Panc1 (cell line): ENCODE results near the gene CLPX. TPM values are rescaled to one million over a fixed set of nuclear protein-coding genes. Genes with fewer than 3 reads are reported as not detected.

Source experiments
- ATAC-seq: fragments of 200-7000 bp; cut with Tn5 transposase; 2 replicates; pipeline ENCODE4 v1.9.1; 2020; ENCODE audit warnings: mild to moderate bottlenecking, moderate library complexity
- BruUV-seq: library from RNA; stranded (reverse); fragments of 400-500 nt; replicated peaks from 2 replicates; lab custom pipeline; 2021; lab: Mats Ljungman, UMichigan
- CTCF ChIA-PET: fragments of 300-600 bp; sonication (Branson Sonifier 250); formaldehyde crosslinking; loops from one replicate; lab custom pipeline; 2022; ENCODE audit warnings: antibody characterized with exemption; lab: Charles Lee
- POLR2A ChIA-PET: fragments of 300-600 bp; sonication (Branson Sonifier 250); formaldehyde crosslinking; loops from one replicate; lab custom pipeline; 2022; ENCODE audit warnings: antibody characterized with exemption; lab: Charles Lee
- DNase-seq: peaks from one replicate; pipeline ENCODE4 v3.0.0-alpha.2; 2010; ENCODE audit warnings: low read depth, low spot score
- H3K27ac ChIP-seq: 2 replicates; pipeline ENCODE4 v1.5.1; 2011; ENCODE audit warnings: mild to moderate bottlenecking, low read length, inconsistent platforms
- H3K27me3 ChIP-seq: fragments of 200-500 bp; sonication (Bioruptor generic); 2 replicates; pipeline ENCODE4 v1.6.0; 2014; ENCODE audit warnings: low read length, inconsistent platforms; ENCODE audit not compliant: control insufficient read depth, insufficient read depth
- H3K36me3 ChIP-seq: fragments of 200-500 bp; sonication (Bioruptor generic); 2 replicates; pipeline ENCODE4 v1.5.1; 2014; ENCODE audit warnings: inconsistent platforms, mild to moderate bottlenecking, low read length, moderate library complexity; ENCODE audit not compliant: control insufficient read depth, insufficient read depth
- H3K4me1 ChIP-seq: 2 replicates; pipeline ENCODE4 v1.5.1; 2011; ENCODE audit warnings: inconsistent platforms, mild to moderate bottlenecking, low read length, moderate library complexity; ENCODE audit not compliant: control insufficient read depth, insufficient read depth
- H3K4me3 ChIP-seq, 2 experiments: 2 replicates each; pipeline ENCODE4 v1.5.1; 2011 to 2012; ENCODE audit warnings: low read depth in 2 of 2, low read length in 2 of 2, mild to moderate bottlenecking in 2 of 2, inconsistent platforms in 1 of 2, moderate library complexity in 1 of 2
- H3K9me3 ChIP-seq: fragments of 200-500 bp; sonication (Bioruptor generic); 2 replicates; pipeline ENCODE4 v1.5.1; 2014; ENCODE audit warnings: low read depth, mild to moderate bottlenecking, inconsistent platforms, low read length, moderate library complexity; ENCODE audit not compliant: control insufficient read depth, insufficient read depth
- POLR2AphosphoS5 ChIP-seq: IDR thresholded peaks from 2 replicates; pipeline ENCODE4 v1.6.1; 2012; ENCODE audit warnings: mild to moderate bottlenecking, low read depth, low read length, moderate library complexity
- SIN3A ChIP-seq: IDR thresholded peaks from 2 replicates; pipeline ENCODE4 v1.6.1; 2012; ENCODE audit warnings: low read depth, mild to moderate bottlenecking, low read length, moderate library complexity, borderline replicate concordance; ENCODE audit not compliant: insufficient read depth
- TCF7L2 ChIP-seq: IDR thresholded peaks from 2 replicates; pipeline ENCODE4 v1.6.1; 2011; ENCODE audit warnings: mild to moderate bottlenecking, low read depth, low read length, inconsistent platforms
- in situ Hi-C: cut with HindIII; loops from 2 replicates; pipeline ENCODE4 v1.10.0; 2016; ENCODE audit warnings: low sequenced_read_pairs, low pct_unique_long_range_greater_than_20kb
- intact Hi-C: fragments of 100-400 bp; cut with micrococcal nuclease; formaldehyde crosslinking; loops from one replicate; pipeline ENCODE4 v1.10.0; 2022; ENCODE audit not compliant: unreplicated experiment
- total RNA-seq: library from RNA; stranded (reverse); gene quantifications from one replicate; pipeline ENCODE4 v1.2.1, GENCODE V29; 2021; ENCODE audit not compliant: unreplicated experiment
- TF ChIP-seq, protein P1 (sequence below), 2 experiments: IDR thresholded peaks; 2 replicates each; pipeline ENCODE4 v1.6.1; 2011 to 2012; ENCODE audit warnings: low read depth in 2 of 2, control low read depth in 1 of 2, low read length in 1 of 2, mild to moderate bottlenecking in 1 of 2, moderate library complexity in 1 of 2; ENCODE audit not compliant: insufficient read depth in 1 of 2
- TF ChIP-seq, protein P2 (sequence below): fragments of 450-650 bp; IDR thresholded peaks from 2 replicates; pipeline ENCODE4 v1.5.1; 2017; ENCODE audit warnings: mild to moderate bottlenecking

The CLPX gene
- total RNA-seq, 1 experiment from 2014 or later = 49.9 TPM

DNA sequence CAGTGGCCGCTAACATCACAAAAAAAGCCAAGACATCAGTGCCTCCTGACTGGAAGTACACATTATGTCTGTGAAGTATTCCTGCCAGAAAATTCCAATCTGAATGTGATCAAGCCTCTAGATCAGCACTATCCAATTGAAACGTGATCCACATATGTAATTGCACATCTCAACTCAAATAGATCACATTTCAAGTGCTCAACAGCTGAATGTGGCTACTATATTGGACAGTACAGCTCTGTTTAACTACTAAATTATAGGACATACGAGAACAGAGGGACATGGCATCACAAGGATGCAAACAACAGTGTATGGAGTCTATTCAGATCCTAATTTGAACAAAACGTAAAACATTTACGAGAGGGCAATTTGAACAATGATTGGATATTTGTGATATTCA lies 69.6 kb downstream of the CLPX start:
- H3K4me3 ChIP-seq = no peak overlapping the region
- TF ChIP-seq POLR2AphosphoS5 = no peak
- TF ChIP-seq, protein P1, sequence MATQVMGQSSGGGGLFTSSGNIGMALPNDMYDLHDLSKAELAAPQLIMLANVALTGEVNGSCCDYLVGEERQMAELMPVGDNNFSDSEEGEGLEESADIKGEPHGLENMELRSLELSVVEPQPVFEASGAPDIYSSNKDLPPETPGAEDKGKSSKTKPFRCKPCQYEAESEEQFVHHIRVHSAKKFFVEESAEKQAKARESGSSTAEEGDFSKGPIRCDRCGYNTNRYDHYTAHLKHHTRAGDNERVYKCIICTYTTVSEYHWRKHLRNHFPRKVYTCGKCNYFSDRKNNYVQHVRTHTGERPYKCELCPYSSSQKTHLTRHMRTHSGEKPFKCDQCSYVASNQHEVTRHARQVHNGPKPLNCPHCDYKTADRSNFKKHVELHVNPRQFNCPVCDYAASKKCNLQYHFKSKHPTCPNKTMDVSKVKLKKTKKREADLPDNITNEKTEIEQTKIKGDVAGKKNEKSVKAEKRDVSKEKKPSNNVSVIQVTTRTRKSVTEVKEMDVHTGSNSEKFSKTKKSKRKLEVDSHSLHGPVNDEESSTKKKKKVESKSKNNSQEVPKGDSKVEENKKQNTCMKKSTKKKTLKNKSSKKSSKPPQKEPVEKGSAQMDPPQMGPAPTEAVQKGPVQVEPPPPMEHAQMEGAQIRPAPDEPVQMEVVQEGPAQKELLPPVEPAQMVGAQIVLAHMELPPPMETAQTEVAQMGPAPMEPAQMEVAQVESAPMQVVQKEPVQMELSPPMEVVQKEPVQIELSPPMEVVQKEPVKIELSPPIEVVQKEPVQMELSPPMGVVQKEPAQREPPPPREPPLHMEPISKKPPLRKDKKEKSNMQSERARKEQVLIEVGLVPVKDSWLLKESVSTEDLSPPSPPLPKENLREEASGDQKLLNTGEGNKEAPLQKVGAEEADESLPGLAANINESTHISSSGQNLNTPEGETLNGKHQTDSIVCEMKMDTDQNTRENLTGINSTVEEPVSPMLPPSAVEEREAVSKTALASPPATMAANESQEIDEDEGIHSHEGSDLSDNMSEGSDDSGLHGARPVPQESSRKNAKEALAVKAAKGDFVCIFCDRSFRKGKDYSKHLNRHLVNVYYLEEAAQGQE (IDR thresholded peaks at IDR 0.05; ENCODE audit: insufficient read depth in 1 of 2, low read depth in 2 of 2, low read length in 1 of 2) = no peak
- no peak for TF ChIP-seq TCF7L2
- TF ChIP-seq, protein P2, sequence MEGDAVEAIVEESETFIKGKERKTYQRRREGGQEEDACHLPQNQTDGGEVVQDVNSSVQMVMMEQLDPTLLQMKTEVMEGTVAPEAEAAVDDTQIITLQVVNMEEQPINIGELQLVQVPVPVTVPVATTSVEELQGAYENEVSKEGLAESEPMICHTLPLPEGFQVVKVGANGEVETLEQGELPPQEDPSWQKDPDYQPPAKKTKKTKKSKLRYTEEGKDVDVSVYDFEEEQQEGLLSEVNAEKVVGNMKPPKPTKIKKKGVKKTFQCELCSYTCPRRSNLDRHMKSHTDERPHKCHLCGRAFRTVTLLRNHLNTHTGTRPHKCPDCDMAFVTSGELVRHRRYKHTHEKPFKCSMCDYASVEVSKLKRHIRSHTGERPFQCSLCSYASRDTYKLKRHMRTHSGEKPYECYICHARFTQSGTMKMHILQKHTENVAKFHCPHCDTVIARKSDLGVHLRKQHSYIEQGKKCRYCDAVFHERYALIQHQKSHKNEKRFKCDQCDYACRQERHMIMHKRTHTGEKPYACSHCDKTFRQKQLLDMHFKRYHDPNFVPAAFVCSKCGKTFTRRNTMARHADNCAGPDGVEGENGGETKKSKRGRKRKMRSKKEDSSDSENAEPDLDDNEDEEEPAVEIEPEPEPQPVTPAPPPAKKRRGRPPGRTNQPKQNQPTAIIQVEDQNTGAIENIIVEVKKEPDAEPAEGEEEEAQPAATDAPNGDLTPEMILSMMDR = no peak
- TF ChIP-seq SIN3A = no peak
- intact Hi-C loops = no loop called here
- peaks cover 12% of the 10 kb centered on the region for H3K36me3 ChIP-seq
- in situ Hi-C loops = no loop called here
- H3K27me3 ChIP-seq = no peaks in the 10 kb centered on the region
- no peak for DNase-seq
- BruUV-seq = no TSS peak
- POLR2A ChIA-PET = interaction anchor here (0.6 kb wide), 1 partner anchor 71 kb away, joined by 5 read pairs; no protein-coding TSS in a partner anchor
- ATAC-seq = no peak
- CTCF ChIA-PET = interaction anchor here (0.6 kb wide), 1 partner anchor 84 kb away, joined by 5 read pairs; no protein-coding TSS in a partner anchor
- no peaks in the 10 kb centered on the region for H3K9me3 ChIP-seq
- H3K4me1 ChIP-seq = no peaks in the 10 kb centered on the region
- no peak overlapping the region for H3K27ac ChIP-seq

DNA sequence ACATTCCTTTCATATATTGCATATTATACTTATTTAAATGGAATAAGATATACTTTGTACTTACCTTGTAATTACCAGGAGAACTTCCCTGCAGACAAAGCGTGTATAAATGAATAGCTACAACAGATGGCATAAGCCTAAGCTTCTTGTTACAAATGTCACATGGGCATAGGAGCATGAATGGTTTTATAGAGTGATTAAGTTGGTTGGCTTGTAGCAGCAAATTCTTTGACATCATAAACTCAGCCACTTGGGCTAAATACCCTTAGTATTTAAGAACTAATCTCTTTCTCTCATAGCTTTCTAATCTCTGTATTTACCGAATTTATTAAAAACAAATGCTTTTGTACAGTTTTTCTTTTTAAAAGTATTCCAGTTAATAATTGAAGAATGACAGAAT lies 70.1 kb downstream of the CLPX start, which contains the start of gene UBAP1L:
UBAP1L (minus strand) TSS at position 115 of the 400 bp plus-strand sequence. CDS start 8,985 bp downstream, outside the sequence.
- intact Hi-C loops (no loop called here), in situ Hi-C loops (no loop called here)
- H3K9me3 ChIP-seq = no peaks in the 10 kb centered on the region
- TF ChIP-seq, protein P1 (IDR thresholded peaks at IDR 0.05; ENCODE audit: insufficient read depth in 1 of 2, low read depth in 2 of 2, low read length in 1 of 2) = no peak
- TF ChIP-seq TCF7L2 (no peak), SIN3A (no peak), POLR2AphosphoS5 (no peak)
- TF ChIP-seq, protein P2 = no peak
- no peak for ATAC-seq
- BruUV-seq = no TSS peak
- no peak within 1 kb of the TSS for H3K27ac ChIP-seq
- CTCF ChIA-PET = interaction anchor here (0.6 kb wide), 1 partner anchor 84 kb away, joined by 5 read pairs; no protein-coding TSS in a partner anchor
- H3K4me3 ChIP-seq = no peak within 1 kb of the TSS
- POLR2A ChIA-PET = interaction anchor here (0.6 kb wide), 1 partner anchor 71 kb away, joined by 5 read pairs; no protein-coding TSS in a partner anchor
- DNase-seq = no peak
- H3K4me1 ChIP-seq = no peaks in the 10 kb centered on the region
- peaks cover 12% of the 10 kb centered on the region for H3K36me3 ChIP-seq
- no peaks in the 10 kb centered on the region for H3K27me3 ChIP-seq
